ENCODE measurements around the gene SULT1A2.
"Not testable (repeated sequence)": the region's sequence is repeated elsewhere in the genome, so short reads cannot be mapped to it uniquely, and the experiment has no call there.

The SULT1A2 gene

DNA sequence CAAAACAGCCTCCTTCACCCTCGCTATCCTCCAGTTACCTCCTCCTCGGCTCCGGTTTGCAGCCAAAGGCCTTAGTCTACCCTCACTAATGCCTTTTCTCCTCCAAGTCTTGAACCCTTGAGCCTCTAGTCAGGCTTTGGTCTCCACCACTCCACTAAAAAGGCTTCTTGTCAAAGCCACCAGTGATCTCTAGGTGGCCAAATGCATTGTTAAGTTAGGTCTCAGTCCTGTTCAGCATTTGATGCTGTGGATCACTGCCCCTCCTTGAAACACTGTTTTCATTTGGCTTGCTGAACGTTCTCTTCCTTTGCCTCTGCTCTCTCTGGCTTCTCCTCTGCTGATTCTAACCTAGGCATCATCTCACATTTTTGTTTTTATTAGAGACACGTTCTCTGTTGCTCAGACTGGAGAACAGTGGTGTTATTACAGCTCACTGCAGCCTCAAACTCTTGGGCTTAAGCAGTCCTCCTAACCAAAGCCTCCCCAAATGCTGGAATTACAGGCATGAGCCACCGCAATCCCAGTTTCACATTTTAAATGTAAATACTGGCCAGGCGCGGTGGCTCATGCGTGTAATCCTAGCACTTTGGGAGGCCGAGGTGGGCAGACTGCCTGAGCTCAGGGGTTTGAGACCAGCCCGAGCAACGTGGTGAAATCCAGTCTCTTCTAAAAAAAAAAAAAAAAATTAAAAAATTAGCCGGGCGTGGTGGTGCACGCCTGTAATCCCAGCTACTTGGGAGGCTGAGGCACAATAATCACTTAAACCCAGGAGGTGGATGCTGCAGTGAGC is 42.0 kb downstream of the SULT1A2 start:
- DNase-seq (ENCODE audit: low read depth in 2 of 2) = no peak
- peak overlapping the region; percentile 27 to 81 for H3K4me3 ChIP-seq (replicated peaks in 1 of 2; ENCODE audit: low read depth in 2 of 2, low read length in 2 of 2)
- TF ChIP-seq, protein P1, sequence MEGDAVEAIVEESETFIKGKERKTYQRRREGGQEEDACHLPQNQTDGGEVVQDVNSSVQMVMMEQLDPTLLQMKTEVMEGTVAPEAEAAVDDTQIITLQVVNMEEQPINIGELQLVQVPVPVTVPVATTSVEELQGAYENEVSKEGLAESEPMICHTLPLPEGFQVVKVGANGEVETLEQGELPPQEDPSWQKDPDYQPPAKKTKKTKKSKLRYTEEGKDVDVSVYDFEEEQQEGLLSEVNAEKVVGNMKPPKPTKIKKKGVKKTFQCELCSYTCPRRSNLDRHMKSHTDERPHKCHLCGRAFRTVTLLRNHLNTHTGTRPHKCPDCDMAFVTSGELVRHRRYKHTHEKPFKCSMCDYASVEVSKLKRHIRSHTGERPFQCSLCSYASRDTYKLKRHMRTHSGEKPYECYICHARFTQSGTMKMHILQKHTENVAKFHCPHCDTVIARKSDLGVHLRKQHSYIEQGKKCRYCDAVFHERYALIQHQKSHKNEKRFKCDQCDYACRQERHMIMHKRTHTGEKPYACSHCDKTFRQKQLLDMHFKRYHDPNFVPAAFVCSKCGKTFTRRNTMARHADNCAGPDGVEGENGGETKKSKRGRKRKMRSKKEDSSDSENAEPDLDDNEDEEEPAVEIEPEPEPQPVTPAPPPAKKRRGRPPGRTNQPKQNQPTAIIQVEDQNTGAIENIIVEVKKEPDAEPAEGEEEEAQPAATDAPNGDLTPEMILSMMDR (IDR thresholded peaks at IDR 0.05; ENCODE audit: low read depth, low read length) = no peak

GRCh38 chr16:28553776-28554633 is 42.8 kb downstream of the SULT1A2 start, which contains the start of gene SGF29:
SGF29 (plus strand) TSS chr16:28553920; CDS start chr16:28581070, 27,150 bp downstream.
- DNase-seq (ENCODE audit: low read depth in 2 of 2) = peak; percentile 96
- TF ChIP-seq, protein P1 (IDR thresholded peaks at IDR 0.05; ENCODE audit: low read depth, low read length) = peak; percentile 8
- H3K4me3 ChIP-seq (replicated peaks in 1 of 2; ENCODE audit: low read depth in 2 of 2, low read length in 2 of 2) = peak within 1 kb of the TSS; percentile 74 to 81

DNA sequence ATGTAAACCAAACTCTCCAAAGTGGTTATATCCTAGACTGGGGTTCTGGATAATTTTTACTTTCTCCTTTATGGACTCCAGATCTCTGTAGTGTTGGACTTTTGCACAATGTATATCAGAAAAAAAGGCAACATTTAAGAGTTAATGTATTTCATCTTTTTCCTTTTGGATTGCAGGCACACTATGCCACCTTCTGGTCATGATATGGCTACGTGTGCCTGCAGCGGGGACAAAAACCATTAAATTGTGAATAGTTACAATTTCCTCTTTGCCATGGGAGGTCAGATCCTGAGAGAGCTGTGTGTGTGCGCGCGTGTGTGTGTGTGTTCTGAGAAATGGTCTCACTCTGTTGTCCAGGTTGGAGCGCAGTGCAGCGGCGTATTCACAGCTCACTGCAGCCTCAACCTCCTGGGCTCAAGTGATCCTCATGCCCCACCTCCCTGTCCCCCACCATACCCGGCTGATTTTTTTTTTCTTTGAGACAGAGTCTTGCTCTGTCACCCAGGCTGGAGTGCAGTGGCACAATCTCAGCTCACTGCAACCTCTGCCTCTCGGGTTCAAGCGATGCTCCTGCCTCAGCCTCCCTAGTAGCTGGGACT is 47.5 kb downstream of the SULT1A2 start:
- TF ChIP-seq, protein P1 (IDR thresholded peaks at IDR 0.05; ENCODE audit: low read depth, low read length) = peak; percentile 62
- no peak overlapping the region for H3K4me3 ChIP-seq (replicated peaks in 1 of 2; ENCODE audit: low read depth in 2 of 2, low read length in 2 of 2)
- DNase-seq (ENCODE audit: low read depth in 2 of 2) = peak; percentile 62 to 68

DNA sequence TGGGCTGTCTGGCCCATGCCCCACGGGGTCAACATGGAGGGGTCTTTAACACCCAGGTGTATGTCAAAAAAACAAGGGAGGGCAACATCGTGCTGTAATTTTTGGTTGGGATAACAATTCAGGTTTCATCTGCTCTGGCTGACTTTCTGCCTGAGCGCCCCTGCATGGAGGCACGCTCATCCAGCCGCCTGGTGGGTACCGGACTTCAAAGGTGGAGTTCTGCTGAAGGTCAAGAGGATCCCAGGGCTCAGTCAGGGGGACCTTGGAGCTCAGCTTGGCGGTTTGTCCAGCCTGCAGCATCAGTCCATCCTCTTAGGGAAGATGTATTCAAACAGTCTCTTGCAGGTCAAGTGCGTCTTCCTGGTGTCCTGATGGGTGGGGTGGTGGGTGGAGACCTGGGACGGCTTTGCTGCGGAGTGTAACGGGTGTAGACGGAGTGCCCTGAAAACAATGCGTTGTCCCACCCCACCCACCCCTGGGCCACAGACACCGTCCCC is 48.5 kb downstream of the SULT1A2 start:
- TF ChIP-seq, protein P1 (IDR thresholded peaks at IDR 0.05; ENCODE audit: low read depth, low read length) = no peak
- no peak overlapping the region for H3K4me3 ChIP-seq (replicated peaks in 1 of 2; ENCODE audit: low read depth in 2 of 2, low read length in 2 of 2)
- DNase-seq (ENCODE audit: low read depth in 2 of 2) = no peak

DNA sequence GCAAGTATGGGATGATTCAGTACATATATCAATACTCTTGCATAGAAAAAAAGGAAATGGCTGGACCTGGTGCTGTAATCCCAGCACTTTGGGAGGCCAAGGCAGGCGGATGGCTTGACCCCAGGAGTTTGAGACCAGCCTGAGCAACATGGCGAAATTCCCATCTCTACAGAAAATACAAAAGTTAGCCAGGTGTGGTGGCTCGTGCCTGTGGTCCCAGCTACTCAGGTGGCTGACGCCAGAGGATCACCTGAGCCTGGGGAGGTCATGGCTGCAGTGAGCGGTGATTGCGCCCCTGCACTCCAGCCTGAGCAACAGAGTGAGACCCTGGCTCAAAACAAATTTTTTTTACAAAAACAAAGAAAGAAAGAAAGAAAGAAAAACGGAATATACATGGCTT is 50.2 kb downstream of the SULT1A2 start:
- DNase-seq (ENCODE audit: low read depth in 2 of 2) = no peak
- TF ChIP-seq, protein P1 (IDR thresholded peaks at IDR 0.05; ENCODE audit: low read depth, low read length) = no peak
- H3K4me3 ChIP-seq (replicated peaks in 1 of 2; ENCODE audit: low read depth in 2 of 2, low read length in 2 of 2) = no peak overlapping the region

- not testable (repeated sequence) for DNase-seq (ENCODE audit: low read depth in 2 of 2); H3K4me3 ChIP-seq (replicated peaks in 1 of 2; ENCODE audit: low read depth in 2 of 2, low read length in 2 of 2)
Observed at GRCh38 chr16:28545964-28546363, 50.9 kb downstream of the SULT1A2 start.
